Activated naive CD4-positive, alpha-beta T cell (primary cell): ENCODE data around the gene RAE1.

ENCODE experiments used
- DNase-seq, 4 experiments: peaks; one replicate each; lab custom pipeline; 2025; lab: John Stamatoyannopoulos, UW

Gene RAE1

GRCh38 chr20:57388953-57389694 is 38.1 kb downstream of the RAE1 start:
- DNase-seq: peak in 3 of 4 experiments; percentile 39 to 64 (median 57)

- peak in 2 of 4 experiments; percentile 27 to 64 for DNase-seq
Measured at GRCh38 chr20:57389695-57390603, 38.9 kb downstream of the RAE1 start.

DNA sequence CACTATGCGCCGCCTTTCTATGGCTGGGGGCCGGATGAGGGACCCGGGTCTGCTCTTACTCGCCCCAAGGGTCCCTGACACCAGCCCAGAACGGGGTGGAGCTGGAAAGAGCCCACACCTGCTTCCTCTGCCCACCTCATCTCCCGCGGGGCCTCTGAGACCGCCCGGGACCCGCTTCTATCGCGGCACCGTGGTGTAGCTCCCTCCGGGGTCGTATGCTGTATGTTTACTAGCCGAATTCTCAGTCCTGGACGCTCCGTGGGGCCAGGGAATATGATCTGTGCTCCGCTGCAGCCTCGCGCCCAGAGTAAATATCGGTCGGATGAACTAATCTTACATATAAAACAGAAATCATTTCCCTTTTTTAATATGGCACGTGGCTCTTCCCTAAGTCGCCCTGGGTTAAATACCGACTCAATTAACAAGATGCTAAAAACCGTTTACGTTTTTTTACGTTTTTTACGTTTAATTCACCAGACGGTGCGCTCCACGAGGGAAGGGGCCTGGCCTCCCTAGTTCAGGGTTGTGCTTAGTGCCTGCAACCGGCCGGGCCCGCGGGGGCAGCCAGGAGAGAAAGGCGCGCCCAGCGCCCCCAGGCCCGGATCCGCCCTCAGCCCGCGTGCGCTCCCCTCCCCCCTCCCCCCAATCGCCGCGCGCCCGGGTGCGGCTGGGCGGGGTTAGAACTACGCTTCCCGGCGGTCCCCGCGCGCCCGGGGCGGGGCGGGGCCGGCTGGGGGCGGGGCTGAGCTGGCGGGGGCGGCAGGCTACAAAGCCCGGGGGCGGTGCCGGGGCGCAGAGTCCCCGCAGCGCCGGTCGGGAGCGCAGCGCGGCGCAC is 39.8 kb downstream of the RAE1 start, which contains the start of gene RBM38:
RBM38 (plus strand) TSS at position 793 of the 835 bp plus-strand sequence. CDS start 186 bp downstream, outside the sequence.
- peak; percentile 62 to 80 (median 68) for DNase-seq

- peak in 1 of 4 experiments; percentile 31 for DNase-seq
Measured at GRCh38 chr20:57391439-57392301, 40.6 kb downstream of the RAE1 start.

DNA sequence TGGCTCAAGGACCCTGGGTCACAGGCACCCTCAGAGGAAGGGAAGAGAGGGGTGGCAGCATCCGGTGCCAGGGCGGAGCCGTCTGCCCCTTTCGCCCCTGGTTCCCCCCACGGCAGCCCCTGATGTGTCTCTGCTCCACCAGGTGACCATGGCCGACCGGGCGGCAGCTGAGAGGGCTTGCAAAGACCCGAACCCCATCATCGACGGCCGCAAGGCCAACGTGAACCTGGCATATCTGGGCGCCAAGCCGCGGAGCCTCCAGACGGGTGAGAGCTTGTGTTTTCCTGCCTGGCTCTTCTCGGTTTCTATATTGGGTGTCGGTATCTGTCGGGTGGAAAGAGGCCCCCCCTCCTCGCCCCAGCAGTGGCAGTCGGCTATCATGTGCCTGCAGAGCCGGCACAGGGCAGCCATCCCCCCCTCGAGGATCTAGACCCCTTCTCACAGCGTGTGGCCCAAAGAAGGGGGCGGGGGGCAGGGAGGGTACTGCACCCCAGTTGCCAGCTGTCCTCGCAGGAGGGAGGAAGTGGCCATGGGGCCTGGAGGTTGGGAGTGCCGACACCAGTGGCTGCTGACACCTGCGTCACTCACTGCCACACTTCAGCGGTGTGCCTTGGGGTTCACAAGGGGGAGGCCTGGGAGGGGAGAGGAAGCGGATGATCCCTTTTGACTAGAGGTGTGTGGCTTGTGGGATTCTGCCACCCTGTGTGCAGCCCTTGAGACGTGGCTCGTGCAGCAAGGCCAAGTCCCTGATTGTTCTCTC is 41.6 kb downstream of the RAE1 start:
- peak; percentile 55 to 78 (median 62) for DNase-seq

- no peak for DNase-seq
Measured at GRCh38 chr20:57393321-57394120, 42.5 kb downstream of the RAE1 start.

GRCh38 chr20:57394121-57395082 is 43.3 kb downstream of the RAE1 start:
- no peak for DNase-seq

DNA sequence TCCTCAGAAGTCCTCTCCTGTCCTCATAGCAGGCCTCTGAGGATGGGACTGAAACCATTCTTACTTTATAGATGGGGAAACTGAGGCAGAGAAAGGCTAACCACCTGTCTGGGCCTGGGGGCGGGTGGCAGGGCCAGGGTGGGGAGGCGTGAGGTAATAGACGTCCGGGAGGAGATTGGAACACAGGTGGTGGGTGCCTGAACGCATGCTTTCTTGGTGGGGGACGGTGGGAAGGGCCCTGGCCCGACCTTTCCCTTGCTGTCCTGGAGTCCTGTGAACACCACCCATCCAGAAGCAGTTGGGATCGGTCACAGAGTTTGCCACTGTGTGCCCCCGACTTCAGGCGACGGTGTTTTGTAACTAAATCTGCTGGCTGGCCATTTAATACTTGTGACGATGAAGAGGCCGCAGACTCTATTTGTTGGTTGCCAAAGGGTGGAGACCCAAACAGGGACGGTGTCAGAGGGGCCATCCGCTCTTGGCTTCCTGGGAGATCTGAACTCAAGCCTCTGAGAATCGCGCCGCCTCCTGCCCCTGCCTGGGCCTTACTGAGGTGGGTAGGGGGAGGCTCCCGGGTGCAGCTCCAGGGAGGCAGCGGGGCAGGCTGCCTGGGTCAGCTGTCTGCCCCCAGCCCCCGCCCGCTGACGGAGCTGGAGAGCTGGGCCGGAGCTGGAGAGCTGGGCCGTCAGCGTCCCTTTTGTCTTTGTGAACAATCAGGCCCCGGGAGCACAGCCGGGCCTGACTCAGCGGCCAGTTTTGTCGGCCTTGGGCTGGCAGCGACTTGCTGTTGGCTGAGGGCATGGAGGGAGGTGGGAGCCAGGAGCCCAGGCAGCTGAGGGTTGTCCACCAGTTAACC is 44.3 kb downstream of the RAE1 start:
- DNase-seq: no peak

GRCh38 chr20:57396212-57396983 is 45.3 kb downstream of the RAE1 start:
- DNase-seq: no peak

DNA sequence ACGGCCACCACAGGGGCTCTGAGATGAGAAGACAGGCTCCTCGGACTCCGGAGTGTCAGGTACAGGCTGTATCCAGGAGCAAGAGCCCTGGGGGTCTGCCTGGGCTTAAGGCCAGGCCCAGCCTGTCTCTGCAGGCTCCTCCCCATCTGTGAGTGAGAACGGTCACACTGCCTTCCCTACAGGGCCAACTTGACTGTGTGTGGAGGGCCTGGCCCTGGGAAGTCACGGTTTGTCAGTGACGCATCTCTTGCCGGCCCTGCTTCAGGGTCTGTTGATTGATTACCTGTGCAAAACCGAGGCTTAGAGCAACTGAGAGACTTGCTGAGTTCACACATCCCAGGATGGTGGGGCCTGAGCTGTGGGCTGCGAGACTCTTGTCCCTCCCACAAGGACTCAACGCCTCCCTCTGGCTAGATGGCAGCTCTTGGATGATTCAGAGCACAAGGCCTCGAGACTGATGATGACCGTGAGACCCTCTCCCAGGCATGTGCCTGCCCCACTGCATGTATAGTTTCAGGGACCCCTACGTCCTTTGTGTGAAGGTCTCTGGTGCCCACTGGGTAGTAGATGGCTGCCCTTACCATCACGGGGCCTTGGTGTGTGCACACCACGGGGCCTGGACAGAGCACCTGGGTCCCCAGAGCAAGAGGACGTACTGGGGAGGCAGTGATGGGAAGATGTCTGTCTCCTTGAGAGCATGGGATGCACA is 46.1 kb downstream of the RAE1 start:
- no peak for DNase-seq

- peak in 2 of 4 experiments; percentile 42 to 54 for DNase-seq
Measured at GRCh38 chr20:57397693-57398108, 46.6 kb downstream of the RAE1 start.

DNA sequence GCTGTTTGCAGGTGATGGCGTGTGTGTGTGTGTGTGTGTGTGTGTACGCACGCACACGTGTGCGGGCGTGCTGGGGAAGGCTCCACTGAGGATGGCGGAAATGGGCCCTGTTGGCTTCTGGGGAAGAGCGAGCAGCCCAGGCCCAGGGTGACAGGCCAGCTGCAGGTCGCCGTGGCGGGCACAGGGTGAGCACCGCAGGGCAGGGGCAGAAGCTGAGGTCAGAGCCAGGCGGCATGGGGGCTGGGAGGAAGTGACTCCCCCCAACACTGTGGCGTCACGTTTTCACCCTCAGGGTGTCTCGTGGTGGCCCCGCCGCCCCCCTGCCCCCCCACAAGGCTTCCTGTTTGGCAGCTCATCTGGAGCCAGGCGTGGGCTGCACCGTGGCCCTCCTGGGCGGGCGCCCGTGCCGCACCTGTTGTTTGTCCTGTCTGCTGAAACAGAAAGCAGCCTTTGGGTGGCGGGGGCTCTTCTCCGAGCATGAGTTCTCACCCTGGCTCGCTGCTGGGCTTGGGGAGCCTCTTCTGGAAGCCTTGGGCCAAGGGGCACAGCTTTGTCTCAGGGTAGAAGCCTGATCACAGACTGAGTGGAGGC is 47.3 kb downstream of the RAE1 start:
- DNase-seq: peak; percentile 64 to 92 (median 84)

DNA sequence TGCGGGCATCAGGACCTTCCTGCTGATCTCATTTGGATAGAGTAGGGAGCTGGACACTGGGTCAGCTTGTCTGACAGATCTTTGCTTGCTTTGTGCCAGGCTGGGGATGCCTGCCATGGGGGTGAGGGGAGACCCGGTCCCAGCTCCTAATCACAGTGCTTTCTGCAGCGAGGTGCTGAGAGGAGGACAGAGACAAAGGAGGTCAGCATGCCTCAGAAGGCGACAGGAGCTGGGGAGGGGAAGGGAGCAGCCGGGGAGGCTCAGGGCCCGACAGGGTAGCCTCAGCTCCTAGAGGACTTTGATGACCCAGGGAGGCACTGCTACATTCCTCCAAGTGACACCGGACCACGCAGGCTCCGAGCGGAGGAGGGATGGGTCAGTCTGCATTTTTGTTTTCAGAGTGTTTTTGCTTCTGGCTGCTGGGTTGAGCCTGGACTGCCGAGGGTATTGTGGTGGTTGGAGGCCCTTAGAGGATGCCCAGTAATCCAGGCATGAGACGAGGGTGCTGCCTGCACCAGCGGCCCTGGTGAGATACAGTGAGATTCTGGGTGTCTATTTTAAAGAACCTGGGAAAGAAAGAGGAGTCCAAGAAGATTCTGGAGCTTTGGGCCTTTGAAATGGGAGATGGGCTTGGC is 48.0 kb downstream of the RAE1 start:
- no peak for DNase-seq

DNA sequence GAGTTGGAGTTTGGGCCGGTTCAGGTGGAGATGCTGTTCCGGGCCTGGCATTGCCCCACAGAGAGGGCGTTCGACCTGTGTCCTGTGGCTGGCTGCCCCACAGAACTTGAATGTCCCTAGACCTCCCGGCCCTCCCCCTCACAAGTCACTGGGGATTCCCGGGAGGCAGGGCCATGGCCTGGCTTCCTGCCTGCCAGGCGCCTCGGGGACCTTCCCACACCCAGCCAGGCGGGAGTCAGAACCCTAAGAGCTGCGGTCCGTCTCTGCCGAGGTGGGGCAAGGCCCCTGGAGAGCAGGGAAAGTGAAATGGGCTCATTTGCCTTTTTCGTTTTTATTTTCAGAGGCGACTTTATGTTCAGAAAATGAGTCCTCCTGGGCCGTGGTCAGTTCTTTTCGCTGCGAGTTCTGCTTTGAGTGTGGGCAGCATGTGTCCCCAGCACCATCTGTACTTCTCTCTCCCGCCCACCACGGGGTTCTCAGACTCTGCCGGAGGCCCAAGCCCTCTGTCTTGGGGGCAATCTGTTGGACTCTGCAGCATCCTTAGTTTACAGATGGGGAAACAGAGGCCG is 48.6 kb downstream of the RAE1 start:
- no peak for DNase-seq
